ENCODE measurements around the gene KLF16. TPM values are rescaled to one million over a fixed set of nuclear protein-coding genes. Genes with fewer than 3 reads are reported as not detected.

The KLF16 gene
- polyA plus RNA-seq, 3 donors = 0.51 to 23.3 (median 0.67) TPM

- no peak for TF ChIP-seq CTCF (IDR thresholded peaks at IDR 0.05)
- Mint-ChIP-seq H3K9me3 (peaks cover 0 to 2% (median 0%) of the 10 kb centered on the region in 7 donors), H3K36me3 (peaks cover 8 to 43% of the 10 kb centered on the region in 2 donors), H3K4me1 (peaks cover 24% of the 10 kb centered on the region), H3K27ac (no peak overlapping the region), H3K4me3 (no peak overlapping the region), H3K27me3 (ENCODE audit: low read depth in 3 of 3) (peaks cover 0 to 2% (median under 1%) of the 10 kb centered on the region in 3 donors)
- no peak overlapping the region for H3K4me3 ChIP-seq (replicated peaks in 1 of 3; ENCODE audit: low read depth in 2 of 3, low read length in 3 of 3)
- peaks cover 12 to 29% of the 10 kb centered on the region in 2 donors for H3K36me3 ChIP-seq (replicated peaks in 1 of 2; ENCODE audit: control insufficient read depth in 1 of 2, insufficient read depth in 2 of 2, low read length in 2 of 2)
- no peak overlapping the region for H3K9ac ChIP-seq (ENCODE audit: insufficient read depth, low read length, poor library complexity, severe bottlenecking)
- peaks cover 71% of the 10 kb centered on the region for H4K20me1 ChIP-seq (ENCODE audit: insufficient read depth, low read length)
- H3K4me1 ChIP-seq (ENCODE audit: control insufficient read depth in 1 of 2, insufficient read depth in 2 of 2, low read length in 2 of 2) = peaks cover 1 to 13% of the 10 kb centered on the region in 2 donors
- no peaks in the 10 kb centered on the region for H3K27me3 ChIP-seq (ENCODE audit: control insufficient read depth in 2 of 2, insufficient read depth in 2 of 2, low read length in 2 of 2)
- H3K4me2 ChIP-seq (replicated peaks; ENCODE audit: extremely low read depth, low read length, poor library complexity, severe bottlenecking) = no peak overlapping the region
- intact Hi-C loops (cut with micrococcal nuclease) = no loop called here
- H3K27ac ChIP-seq (ENCODE audit: low read depth in 1 of 2, low read length in 2 of 2) = no peak overlapping the region
- 97% methylated on average over 37 of the region's 37 CpGs for WGBS (ENCODE audit: insufficient coverage)
- H3K9me3 ChIP-seq (replicated peaks in 1 of 2; ENCODE audit: control insufficient read depth in 1 of 2, insufficient read depth in 1 of 2, low read length in 2 of 2) = no peaks in the 10 kb centered on the region
- H3K79me2 ChIP-seq (ENCODE audit: insufficient read depth, low read length) = peaks cover 74% of the 10 kb centered on the region
- H2AFZ ChIP-seq (ENCODE audit: insufficient read depth, low read depth, low read length, poor library complexity, severe bottlenecking) = no peak overlapping the region
- DNase-seq = no peak
These were observed 48.6 kb upstream of the KLF16 start for GRCh38 chr19:1911995-1912394.

- Histone ChIP-seq H3K9me3 (replicated peaks in 1 of 2; ENCODE audit: control insufficient read depth in 1 of 2, insufficient read depth in 1 of 2, low read length in 2 of 2) (no peaks in the 10 kb centered on the region), H4K20me1 (ENCODE audit: insufficient read depth, low read length) (peaks cover 72% of the 10 kb centered on the region), H3K4me3 (replicated peaks in 1 of 3; ENCODE audit: low read depth in 2 of 3, low read length in 3 of 3) (no peak overlapping the region), H3K4me2 (replicated peaks; ENCODE audit: extremely low read depth, low read length, poor library complexity, severe bottlenecking) (no peak overlapping the region), H3K4me1 (ENCODE audit: control insufficient read depth in 1 of 2, insufficient read depth in 2 of 2, low read length in 2 of 2) (peaks cover 1 to 14% of the 10 kb centered on the region in 2 donors), H3K27me3 (ENCODE audit: control insufficient read depth in 2 of 2, insufficient read depth in 2 of 2, low read length in 2 of 2) (no peaks in the 10 kb centered on the region), H2AFZ (ENCODE audit: insufficient read depth, low read depth, low read length, poor library complexity, severe bottlenecking) (no peak overlapping the region), H3K79me2 (ENCODE audit: insufficient read depth, low read length) (peaks cover 83% of the 10 kb centered on the region), H3K36me3 (replicated peaks in 1 of 2; ENCODE audit: control insufficient read depth in 1 of 2, insufficient read depth in 2 of 2, low read length in 2 of 2) (peaks cover 12 to 29% of the 10 kb centered on the region in 2 donors), H3K27ac (ENCODE audit: low read depth in 1 of 2, low read length in 2 of 2) (no peak overlapping the region), H3K9ac (ENCODE audit: insufficient read depth, low read length, poor library complexity, severe bottlenecking) (no peak overlapping the region)
- 98% methylated on average over 7 of the region's 13 CpGs for WGBS (ENCODE audit: insufficient coverage)
- no peak overlapping the region for H3K4me3 Mint-ChIP-seq
- no peak for DNase-seq
- TF ChIP-seq CTCF (IDR thresholded peaks at IDR 0.05) = no peak
- no peaks in the 10 kb centered on the region for H3K27me3 Mint-ChIP-seq (ENCODE audit: low read depth in 3 of 3)
- H3K36me3 Mint-ChIP-seq = peaks cover 8 to 36% of the 10 kb centered on the region in 2 donors
- intact Hi-C loops (cut with micrococcal nuclease) = no loop called here
- no peak overlapping the region for H3K27ac Mint-ChIP-seq
- peaks cover 19% of the 10 kb centered on the region for H3K4me1 Mint-ChIP-seq
- H3K9me3 Mint-ChIP-seq = peaks cover 0 to 2% (median 0%) of the 10 kb centered on the region in 7 donors
These were observed 47.7 kb upstream of the KLF16 start for GRCh38 chr19:1911098-1911497.
